Mucosa of descending colon (tissue), 3 donors: Measurements from ENCODE around the gene KIF16B. TPM values are rescaled to one million over a fixed set of nuclear protein-coding genes. Genes with fewer than 3 reads are reported as not detected.
A peak's percentile ranks its signal among the peaks of the same experiment; 100 is the strongest.

ENCODE experiments used
- ATAC-seq: fragments of 200-7000 bp; cut with Tn5 transposase; one replicate; pipeline ENCODE4 v1.9.1; 2020; ENCODE audit warnings: mild to moderate bottlenecking, moderate library complexity
- DNase-seq, 3 donors: peaks; one replicate each; pipeline ENCODE4 v3.0.0-alpha.2; 2020
- H3K36me3 ChIP-seq: fragments of 200-600 bp; one replicate; pipeline ENCODE4 v1.8.0; 2021; ENCODE audit warnings: low read depth, mild to moderate bottlenecking
- H3K4me1 ChIP-seq: fragments of 200-600 bp; one replicate; pipeline ENCODE4 v1.8.0; 2021; ENCODE audit warnings: low read depth, mild to moderate bottlenecking
- H3K4me3 ChIP-seq: fragments of 200-600 bp; one replicate; pipeline ENCODE4 v1.8.0; 2021; ENCODE audit warnings: mild to moderate bottlenecking
- H3K9me3 ChIP-seq: fragments of 200-600 bp; one replicate; pipeline ENCODE4 v1.8.0; 2021; ENCODE audit warnings: mild to moderate bottlenecking
- CTCF ChIP-seq: fragments of 200-600 bp; IDR thresholded peaks from one replicate; pipeline ENCODE4 v1.8.0; 2022; ENCODE audit warnings: antibody characterized with exemption, mild to moderate bottlenecking
- intact Hi-C, 2 donors: fragments of 100-400 bp; cut with DNase I in 1 of 2; cut with micrococcal nuclease in 1 of 2; formaldehyde crosslinking; loops; one replicate each; pipeline versions ENCODE4 v1.11.0 to v1.11.1; 2022; cut with DNase I, micrococcal nuclease
- total RNA-seq, 3 donors: library from RNA; stranded (reverse); fragmentation: NEBNext Ultra II Directional in 2 of 3; extraction: Animal tissue kit (Norgen Biotek cat#: 25700) in 2 of 3; gene quantifications; one replicate each; pipeline versions ENCODE4 v1.2.1 to v1.2.4, GENCODE V29; 2021 to 2023
- donor health status: DM: no; HTN: no; CAD: no; lungs with moderate emphysema.
- donor health status: DM: no; HTN: no; CAD: no.
- donor health status: DM: no; HTN: yes; CAD: no.

KIF16B gene
- total RNA-seq, 3 donors from 2014 or later = 48.5 to 81.7 (median 65.1) TPM

DNA sequence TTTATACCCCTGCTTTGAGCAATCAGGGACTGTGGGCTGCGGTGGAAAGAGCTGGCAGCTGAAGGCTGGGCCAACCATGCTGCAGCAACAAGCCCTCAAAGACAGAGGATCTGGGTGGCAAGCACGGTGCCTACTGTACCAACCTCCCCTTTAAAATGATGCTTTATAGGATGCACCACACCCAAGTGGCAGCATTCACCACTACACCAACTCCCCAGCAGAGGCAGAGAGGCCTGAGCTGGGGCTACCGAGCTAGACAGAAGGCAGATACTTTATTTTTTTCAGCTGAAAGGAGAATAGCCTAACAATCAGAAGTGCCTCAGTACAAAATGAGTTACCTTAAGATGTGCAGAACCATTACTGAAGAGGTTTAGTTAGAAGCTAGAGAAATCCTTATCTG, 31.4 kb downstream of the KIF16B start:
- peaks cover 9% of the 10 kb centered on the region for H3K4me1 ChIP-seq
- TF ChIP-seq CTCF = no peak
- intact Hi-C loops = no loop called here

DNA sequence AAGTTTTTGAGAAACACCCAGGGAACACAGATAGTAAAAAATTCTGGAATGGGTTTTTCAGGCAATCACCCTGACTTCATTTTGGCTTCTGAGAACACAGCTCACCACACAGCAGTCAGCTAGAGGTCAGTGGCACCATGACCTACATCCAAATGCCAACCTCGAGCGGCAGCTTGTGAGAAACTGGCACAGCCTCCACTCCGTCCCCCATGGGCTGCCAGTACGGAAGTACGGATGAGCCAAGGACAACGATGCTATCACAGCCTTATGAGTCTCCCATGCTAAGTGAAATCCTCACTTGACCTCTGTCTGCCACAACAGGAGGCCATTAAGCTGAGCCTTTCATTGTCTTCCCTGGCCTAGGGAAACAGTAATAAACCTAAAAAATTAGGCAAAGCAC, 32.0 kb downstream of the KIF16B start:
- intact Hi-C loops = no loop called here
- Histone ChIP-seq H3K4me1 (peaks cover 15% of the 10 kb centered on the region), H3K4me3 (no peak overlapping the region), H3K9me3 (no peaks in the 10 kb centered on the region), H3K36me3 (no peaks in the 10 kb centered on the region)
- ATAC-seq (no peak), DNase-seq (no peak)
- TF ChIP-seq CTCF = no peak

More for the DNA sequence above, 31.4 kb downstream of the KIF16B start:
- Histone ChIP-seq H3K4me3 (no peak overlapping the region), H3K9me3 (no peaks in the 10 kb centered on the region), H3K36me3 (no peaks in the 10 kb centered on the region)
- ATAC-seq (no peak), DNase-seq (no peak)

- no peak for TF ChIP-seq CTCF
Measured at GRCh38 chr20:16539280-16540021, 33.8 kb downstream of the KIF16B start.

GRCh38 chr20:16538779-16539178, 34.5 kb downstream of the KIF16B start:
- H3K4me1 ChIP-seq = peaks cover 15% of the 10 kb centered on the region
- no peak for TF ChIP-seq CTCF
- H3K4me3 ChIP-seq = no peak overlapping the region
- DNase-seq (no peak), ATAC-seq (no peak)
- H3K36me3 ChIP-seq = no peaks in the 10 kb centered on the region
- no peaks in the 10 kb centered on the region for H3K9me3 ChIP-seq
- intact Hi-C loops = no loop called here

More at GRCh38 chr20:16539280-16540021, 33.8 kb downstream of the KIF16B start:
- ATAC-seq (peak; percentile 71), DNase-seq (peak in 1 of 3 donors; percentile 33)
- Histone ChIP-seq H3K36me3 (no peaks in the 10 kb centered on the region), H3K4me1 (peaks cover 15% of the 10 kb centered on the region), H3K4me3 (no peak overlapping the region), H3K9me3 (no peaks in the 10 kb centered on the region)
- intact Hi-C loops = no loop called here

GRCh38 chr20:16537918-16538317, 35.3 kb downstream of the KIF16B start:
- Histone ChIP-seq H3K4me3 (no peak overlapping the region), H3K4me1 (peaks cover 15% of the 10 kb centered on the region), H3K9me3 (no peaks in the 10 kb centered on the region), H3K36me3 (no peaks in the 10 kb centered on the region)
- no peak for DNase-seq
- ATAC-seq = peak; percentile 49
- intact Hi-C loops = no loop called here
- TF ChIP-seq CTCF = no peak
